Measurements from ENCODE around the gene HM13.
"Not testable (repeated sequence)": the region's sequence is repeated elsewhere in the genome, so short reads cannot be mapped to it uniquely, and the experiment has no call there.

Gene HM13

DNA sequence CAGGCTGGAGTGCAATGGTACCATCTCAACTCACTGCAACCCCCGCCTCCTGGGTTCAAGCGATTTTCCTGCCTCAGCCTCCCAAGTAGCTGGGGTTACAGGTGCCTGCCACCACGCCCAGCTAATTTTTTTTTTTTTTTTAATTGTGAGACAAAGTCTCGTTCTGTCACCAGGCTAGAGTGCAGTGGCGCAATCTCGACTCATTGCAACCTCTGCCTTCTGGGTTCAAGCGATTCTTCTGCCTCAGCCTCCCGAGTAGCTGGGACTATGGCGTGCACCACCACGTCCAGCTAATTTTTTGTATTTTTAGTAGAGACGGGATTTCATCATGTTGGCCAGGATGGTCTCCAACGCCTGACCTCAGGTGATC, 98.0 kb downstream of the HM13 start:
- DNase-seq = not testable (repeated sequence)

- DNase-seq = no peak
Observed at GRCh38 chr20:31615416-31615815, 101.2 kb downstream of the HM13 start.

GRCh38 chr20:31617432-31618104, 103.3 kb downstream of the HM13 start:
- no peak for DNase-seq
